ENCODE data around the gene CYP19A1. TPM values are rescaled to one million over a fixed set of nuclear protein-coding genes. Genes with fewer than 3 reads are reported as not detected.

The CYP19A1 gene
- total and polyA plus RNA-seq, 9 of the 15 experiments (the other 6 are each of a cell fraction or from before 2014, with no cell fraction given): 0.16 to 0.63 (median 0.47) TPM; not detected in 3

DNA sequence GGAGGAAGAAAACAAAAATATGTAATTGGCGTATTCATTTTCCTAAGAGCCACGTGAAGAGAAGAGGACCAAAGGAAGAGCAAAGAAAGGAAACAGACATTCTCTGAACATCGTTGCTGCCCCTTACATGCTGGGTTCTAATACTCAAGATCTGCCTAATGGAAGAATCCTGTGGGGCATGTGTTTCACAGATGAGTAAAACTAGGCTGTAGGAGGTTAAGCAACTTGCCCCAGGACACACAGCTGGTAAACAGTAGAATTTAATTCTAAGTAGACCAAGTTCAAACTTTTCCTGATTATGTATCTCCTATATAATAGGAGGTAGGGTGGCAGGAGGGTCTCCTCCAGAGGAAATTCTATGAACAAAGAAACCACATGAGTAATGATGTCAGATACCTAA lies 137.6 kb downstream of the CYP19A1 start (continued):
- TF ChIP-seq, protein P1, sequence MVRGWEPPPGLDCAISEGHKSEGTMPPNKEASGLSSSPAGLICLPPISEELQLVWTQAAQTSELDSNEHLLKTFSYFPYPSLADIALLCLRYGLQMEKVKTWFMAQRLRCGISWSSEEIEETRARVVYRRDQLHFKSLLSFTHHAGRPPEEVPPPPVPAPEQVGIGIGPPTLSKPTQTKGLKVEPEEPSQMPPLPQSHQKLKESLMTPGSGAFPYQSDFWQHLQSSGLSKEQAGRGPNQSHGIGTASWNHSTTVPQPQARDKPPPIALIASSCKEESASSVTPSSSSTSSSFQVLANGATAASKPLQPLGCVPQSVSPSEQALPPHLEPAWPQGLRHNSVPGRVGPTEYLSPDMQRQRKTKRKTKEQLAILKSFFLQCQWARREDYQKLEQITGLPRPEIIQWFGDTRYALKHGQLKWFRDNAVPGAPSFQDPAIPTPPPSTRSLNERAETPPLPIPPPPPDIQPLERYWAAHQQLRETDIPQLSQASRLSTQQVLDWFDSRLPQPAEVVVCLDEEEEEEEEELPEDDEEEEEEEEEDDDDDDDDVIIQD (CRISPR knock-in tag; IDR thresholded peaks at IDR 0.05): no peak
- TF ChIP-seq NELFE (IDR thresholded peaks at IDR 0.05; ENCODE audit: insufficient read depth, insufficient read length): no peak
- TF ChIP-seq ZNF780A (CRISPR knock-in tag; IDR thresholded peaks at IDR 0.05): no peak
- no peak for TF ChIP-seq RAD21 (CRISPR knock-in tag; conservative IDR thresholded peaks at IDR 0.05 in 1 of 2, IDR thresholded peaks at IDR 0.05 in 1 of 2)
- no peak for TF ChIP-seq SIN3A (IDR thresholded peaks at IDR 0.05; ENCODE audit: borderline replicate concordance in 2 of 2, control insufficient read depth in 1 of 2, low read depth in 2 of 2, low read length in 2 of 2)
- TF ChIP-seq, protein P2, sequence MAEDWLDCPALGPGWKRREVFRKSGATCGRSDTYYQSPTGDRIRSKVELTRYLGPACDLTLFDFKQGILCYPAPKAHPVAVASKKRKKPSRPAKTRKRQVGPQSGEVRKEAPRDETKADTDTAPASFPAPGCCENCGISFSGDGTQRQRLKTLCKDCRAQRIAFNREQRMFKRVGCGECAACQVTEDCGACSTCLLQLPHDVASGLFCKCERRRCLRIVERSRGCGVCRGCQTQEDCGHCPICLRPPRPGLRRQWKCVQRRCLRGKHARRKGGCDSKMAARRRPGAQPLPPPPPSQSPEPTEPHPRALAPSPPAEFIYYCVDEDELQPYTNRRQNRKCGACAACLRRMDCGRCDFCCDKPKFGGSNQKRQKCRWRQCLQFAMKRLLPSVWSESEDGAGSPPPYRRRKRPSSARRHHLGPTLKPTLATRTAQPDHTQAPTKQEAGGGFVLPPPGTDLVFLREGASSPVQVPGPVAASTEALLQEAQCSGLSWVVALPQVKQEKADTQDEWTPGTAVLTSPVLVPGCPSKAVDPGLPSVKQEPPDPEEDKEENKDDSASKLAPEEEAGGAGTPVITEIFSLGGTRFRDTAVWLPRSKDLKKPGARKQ (CRISPR knock-in tag; IDR thresholded peaks at IDR 0.05): no peak

DNA sequence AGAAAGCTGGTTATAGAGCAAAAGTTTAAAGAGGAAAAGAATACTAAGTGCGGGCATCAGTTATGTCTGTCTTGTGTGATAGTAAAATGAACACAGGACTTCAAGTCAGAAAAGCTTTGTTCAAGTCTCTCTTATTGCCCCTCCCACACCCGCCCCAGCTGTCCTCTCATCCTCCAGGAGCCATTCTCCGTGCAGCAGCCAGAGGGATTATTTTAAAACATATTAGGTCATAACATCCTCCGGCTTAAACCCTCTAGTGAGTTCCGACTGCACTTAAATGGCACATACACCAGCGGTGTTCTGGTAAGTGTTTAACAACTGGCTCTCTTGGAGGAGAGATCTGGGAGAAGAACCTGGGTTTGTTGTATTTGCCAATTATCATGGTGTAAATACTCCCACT lies 138.9 kb downstream of the CYP19A1 start:
- Histone ChIP-seq H3K4me2 (ENCODE audit: insufficient read depth, low read length) (no peak overlapping the region), H3K9ac (ENCODE audit: insufficient read depth in 1 of 2, low read depth in 2 of 2, low read length in 2 of 2) (no peak overlapping the region), H3K9me3 (replicated peaks; ENCODE audit: control insufficient read depth, insufficient read depth, low read depth, low read length) (no peaks in the 10 kb centered on the region), H3K27me3 (ENCODE audit: control insufficient read depth in 2 of 2, insufficient read depth in 2 of 2, low read length in 2 of 2) (peaks cover 29 to 39% of the 10 kb centered on the region in 2 experiments), H3K79me2 (ENCODE audit: control insufficient read depth, insufficient read depth, low read length) (no peaks in the 10 kb centered on the region), H3K4me3 (no peak overlapping the region), H3K27ac (ENCODE audit: extremely low read depth, low read depth, low read length) (no peak overlapping the region), H3K4me1 (replicated peaks in 1 of 2; ENCODE audit: control insufficient read depth in 2 of 2, insufficient read depth in 2 of 2, low read length in 2 of 2) (no peaks in the 10 kb centered on the region), H3K36me3 (ENCODE audit: control insufficient read depth, insufficient read depth, low read length) (no peaks in the 10 kb centered on the region), H2AFZ (ENCODE audit: low read depth, low read length) (no peak overlapping the region), H3K9me1 (ENCODE audit: control insufficient read depth, insufficient read depth, low read length) (no peaks in the 10 kb centered on the region), H4K20me1 (replicated peaks; ENCODE audit: control insufficient read depth, insufficient read depth, low read length) (peaks cover 10% of the 10 kb centered on the region)
- in situ Hi-C loops (cut with MboI) (loop anchor here (5.0 kb wide), 1 partner anchor 37 kb away; no protein-coding TSS in a partner anchor), intact Hi-C loops (cut with micrococcal nuclease) (no loop called here)
- no TSS peak for BruUV-seq (replicated peaks)
- ATAC-seq (no peak), FAIRE-seq (no peak), DNase-seq (ENCODE audit: extremely low read depth in 1 of 4, low spot score in 3 of 4) (no peak)
- ChIA-PET POLR2A (interaction anchor here (0.9 to 1.5 kb wide), 4 partner anchors 10 to 36 kb away, joined by 3 to 6 read pairs (median 4); no protein-coding TSS in a partner anchor), CTCF (ENCODE audit: low intra/inter-chr PET ratio) (no interaction called here)
- 1% methylated on average over 6 of the region's 6 CpGs for WGBS (ENCODE audit: insufficient coverage, low coverage, missing lambda C conversion rate)
- TF ChIP-seq, protein P3, sequence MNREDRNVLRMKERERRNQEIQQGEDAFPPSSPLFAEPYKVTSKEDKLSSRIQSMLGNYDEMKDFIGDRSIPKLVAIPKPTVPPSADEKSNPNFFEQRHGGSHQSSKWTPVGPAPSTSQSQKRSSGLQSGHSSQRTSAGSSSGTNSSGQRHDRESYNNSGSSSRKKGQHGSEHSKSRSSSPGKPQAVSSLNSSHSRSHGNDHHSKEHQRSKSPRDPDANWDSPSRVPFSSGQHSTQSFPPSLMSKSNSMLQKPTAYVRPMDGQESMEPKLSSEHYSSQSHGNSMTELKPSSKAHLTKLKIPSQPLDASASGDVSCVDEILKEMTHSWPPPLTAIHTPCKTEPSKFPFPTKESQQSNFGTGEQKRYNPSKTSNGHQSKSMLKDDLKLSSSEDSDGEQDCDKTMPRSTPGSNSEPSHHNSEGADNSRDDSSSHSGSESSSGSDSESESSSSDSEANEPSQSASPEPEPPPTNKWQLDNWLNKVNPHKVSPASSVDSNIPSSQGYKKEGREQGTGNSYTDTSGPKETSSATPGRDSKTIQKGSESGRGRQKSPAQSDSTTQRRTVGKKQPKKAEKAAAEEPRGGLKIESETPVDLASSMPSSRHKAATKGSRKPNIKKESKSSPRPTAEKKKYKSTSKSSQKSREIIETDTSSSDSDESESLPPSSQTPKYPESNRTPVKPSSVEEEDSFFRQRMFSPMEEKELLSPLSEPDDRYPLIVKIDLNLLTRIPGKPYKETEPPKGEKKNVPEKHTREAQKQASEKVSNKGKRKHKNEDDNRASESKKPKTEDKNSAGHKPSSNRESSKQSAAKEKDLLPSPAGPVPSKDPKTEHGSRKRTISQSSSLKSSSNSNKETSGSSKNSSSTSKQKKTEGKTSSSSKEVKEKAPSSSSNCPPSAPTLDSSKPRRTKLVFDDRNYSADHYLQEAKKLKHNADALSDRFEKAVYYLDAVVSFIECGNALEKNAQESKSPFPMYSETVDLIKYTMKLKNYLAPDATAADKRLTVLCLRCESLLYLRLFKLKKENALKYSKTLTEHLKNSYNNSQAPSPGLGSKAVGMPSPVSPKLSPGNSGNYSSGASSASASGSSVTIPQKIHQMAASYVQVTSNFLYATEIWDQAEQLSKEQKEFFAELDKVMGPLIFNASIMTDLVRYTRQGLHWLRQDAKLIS (CRISPR knock-in tag; IDR thresholded peaks at IDR 0.05): no peak
- TF ChIP-seq RBM25 (IDR thresholded peaks at IDR 0.05; ENCODE audit: low read depth, low read length, severe bottlenecking) (no peak), SAFB2 (IDR thresholded peaks at IDR 0.05; ENCODE audit: borderline replicate concordance, low read depth, low read length, severe bottlenecking) (no peak), MCM7 (IDR thresholded peaks at IDR 0.05) (no peak), HMGN3 (IDR thresholded peaks at IDR 0.05; ENCODE audit: borderline replicate concordance, extremely low read depth, insufficient read length, low read depth, low read length) (no peak), POLR2A (conservative IDR thresholded peaks at IDR 0.05) (no peak), ZNF197 (CRISPR knock-in tag; IDR thresholded peaks at IDR 0.05; ENCODE audit: low read depth) (no peak), TCF7L2 (IDR thresholded peaks at IDR 0.05; ENCODE audit: low read depth, low read length) (no peak)

All from K562 (cell line).